OCI-LY7 (cell line): Measurements from ENCODE around the gene BHMT2.

Experiments
- EZH2phosphoT487 ChIP-seq: fragments of 200-600 bp; sonication (generic); IDR thresholded peaks from 2 replicates; pipeline ENCODE4 v1.6.1; 2018; ENCODE audit warnings: low read depth, borderline replicate concordance, mild to moderate bottlenecking, mixed run types, antibody characterized with exemption, low read length, moderate library complexity, mixed read lengths
- TF ChIP-seq, protein P1 (sequence below): fragments of 200-600 bp; sonication (generic); conservative IDR thresholded peaks from 2 replicates; pipeline ENCODE4 v1.5.1; 2014; ENCODE audit warnings: mild to moderate bottlenecking, antibody characterized with exemption, low read length, moderate library complexity, mixed read lengths

DNA sequence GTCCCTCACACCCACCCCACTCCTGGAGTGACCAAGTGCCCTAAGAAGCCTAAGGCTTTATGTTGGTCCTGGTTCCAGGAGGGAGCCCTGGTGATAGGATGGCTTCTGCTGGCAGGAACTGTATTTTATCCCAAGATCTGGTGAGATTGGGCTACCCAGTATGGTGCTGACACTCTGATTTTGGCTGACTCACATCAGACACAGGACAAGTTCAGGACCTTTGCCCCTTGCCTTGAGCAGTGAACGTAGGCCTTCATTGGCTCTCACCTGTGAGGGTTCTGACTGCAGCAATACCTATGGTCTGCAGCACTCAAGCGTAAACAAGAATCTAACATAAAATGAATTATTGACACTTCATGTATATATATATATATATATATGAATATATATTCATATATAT lies 67.1 kb downstream of the BHMT2 start:
- TF ChIP-seq, protein P1, sequence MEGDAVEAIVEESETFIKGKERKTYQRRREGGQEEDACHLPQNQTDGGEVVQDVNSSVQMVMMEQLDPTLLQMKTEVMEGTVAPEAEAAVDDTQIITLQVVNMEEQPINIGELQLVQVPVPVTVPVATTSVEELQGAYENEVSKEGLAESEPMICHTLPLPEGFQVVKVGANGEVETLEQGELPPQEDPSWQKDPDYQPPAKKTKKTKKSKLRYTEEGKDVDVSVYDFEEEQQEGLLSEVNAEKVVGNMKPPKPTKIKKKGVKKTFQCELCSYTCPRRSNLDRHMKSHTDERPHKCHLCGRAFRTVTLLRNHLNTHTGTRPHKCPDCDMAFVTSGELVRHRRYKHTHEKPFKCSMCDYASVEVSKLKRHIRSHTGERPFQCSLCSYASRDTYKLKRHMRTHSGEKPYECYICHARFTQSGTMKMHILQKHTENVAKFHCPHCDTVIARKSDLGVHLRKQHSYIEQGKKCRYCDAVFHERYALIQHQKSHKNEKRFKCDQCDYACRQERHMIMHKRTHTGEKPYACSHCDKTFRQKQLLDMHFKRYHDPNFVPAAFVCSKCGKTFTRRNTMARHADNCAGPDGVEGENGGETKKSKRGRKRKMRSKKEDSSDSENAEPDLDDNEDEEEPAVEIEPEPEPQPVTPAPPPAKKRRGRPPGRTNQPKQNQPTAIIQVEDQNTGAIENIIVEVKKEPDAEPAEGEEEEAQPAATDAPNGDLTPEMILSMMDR, result no peak
- TF ChIP-seq EZH2phosphoT487, result no peak
